GM12872 (cell line): ENCODE measurements around the gene EDC4.

Experiments used
- CTCF ChIP-seq: IDR thresholded peaks from 3 replicates; pipeline ENCODE4 v1.5.1; 2011; ENCODE audit warnings: low read depth, mild to moderate bottlenecking, low read length, moderate library complexity; ENCODE audit not compliant: insufficient read depth

Gene EDC4

DNA sequence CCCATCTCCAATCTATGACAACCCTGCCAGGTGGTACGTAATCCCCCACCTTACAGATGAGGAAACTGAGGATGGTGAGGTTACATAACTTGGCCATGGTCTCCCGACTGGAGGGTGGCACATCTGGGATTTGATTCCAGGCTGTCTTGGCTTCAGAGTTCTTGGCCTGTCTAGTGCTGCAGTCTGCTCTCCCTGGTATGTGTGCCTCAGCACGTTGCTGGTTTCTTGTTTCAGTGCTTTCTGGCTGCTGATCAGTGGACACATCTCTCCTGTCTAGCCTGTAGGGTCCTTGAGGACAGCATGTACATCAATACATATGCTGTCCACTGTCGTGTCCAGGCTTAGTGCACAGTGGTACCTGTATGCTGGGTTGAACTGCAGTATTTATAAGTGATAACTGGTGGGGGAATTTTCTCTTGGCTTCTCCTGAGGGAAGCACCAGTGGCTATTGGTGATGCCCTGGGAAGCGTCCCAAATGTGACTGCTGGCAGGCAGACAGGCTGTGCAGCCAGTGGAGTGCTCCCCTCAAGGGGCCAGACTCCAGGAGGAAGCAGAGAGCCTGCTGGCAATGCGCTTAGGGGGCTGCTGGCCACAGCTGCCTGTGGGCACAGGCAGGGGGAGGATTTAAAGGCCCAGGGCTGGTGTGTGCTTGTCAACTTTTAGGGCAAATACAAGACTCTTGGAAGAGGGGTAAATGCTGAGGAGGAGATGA, 44.4 kb downstream of the EDC4 start:
- TF ChIP-seq CTCF, result no peak

- no peak for TF ChIP-seq CTCF
Measured at GRCh38 chr16:67917852-67918236, 45.0 kb downstream of the EDC4 start.

- TF ChIP-seq CTCF, result 0 out of 3 replicates have a peak, but pooled peaks have one; percentile 13
Measured at GRCh38 chr16:67919622-67920221, 46.9 kb downstream of the EDC4 start.

- no peak for TF ChIP-seq CTCF
Measured at GRCh38 chr16:67922221-67922620, 49.4 kb downstream of the EDC4 start.

- TF ChIP-seq CTCF, result no peak
Measured at GRCh38 chr16:67922740-67923139, 49.9 kb downstream of the EDC4 start.

- TF ChIP-seq CTCF, result no peak
Measured at GRCh38 chr16:67923414-67924116, 50.7 kb downstream of the EDC4 start.

DNA sequence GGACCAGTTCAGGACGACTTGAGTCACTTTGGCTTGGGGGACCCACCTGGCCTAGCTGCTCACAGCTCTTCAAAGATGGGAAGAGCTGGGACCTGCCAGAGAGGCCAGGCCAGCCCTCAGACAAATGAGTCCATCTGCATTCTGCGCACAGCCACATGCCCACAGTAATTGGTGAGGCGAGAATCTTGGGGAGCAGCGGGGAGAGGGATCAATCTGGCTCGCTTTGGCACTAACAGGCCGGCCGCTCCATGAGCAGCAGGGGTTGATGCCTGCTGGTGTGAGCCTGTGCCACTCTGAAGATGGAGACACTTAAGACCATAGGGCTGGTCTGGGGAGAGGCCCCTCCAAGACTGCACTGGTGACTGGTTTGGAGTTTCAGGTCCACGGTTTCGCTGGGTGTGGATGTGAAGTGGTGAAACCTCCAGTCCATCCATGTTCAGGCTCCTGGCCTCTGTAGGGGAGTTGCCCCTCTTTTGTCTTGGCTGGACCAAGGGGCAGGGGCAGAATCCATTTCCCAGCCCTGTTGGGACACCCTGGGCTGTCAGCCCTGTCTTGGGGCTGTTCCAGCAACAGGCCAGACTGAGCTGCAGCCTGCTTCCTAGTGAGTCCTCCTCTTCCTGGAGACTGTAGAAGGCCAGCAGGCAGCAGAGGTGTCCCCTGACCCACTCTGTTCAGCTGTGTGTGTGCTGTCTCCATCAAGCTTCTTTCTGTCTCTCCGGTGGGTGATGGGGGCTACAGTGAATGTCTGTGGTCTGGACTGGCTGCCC, 51.5 kb downstream of the EDC4 start:
- no peak for TF ChIP-seq CTCF
